RWPE1 (cell line): Measurements from ENCODE around the gene ELK3.

Experiments used
- CTCF ChIA-PET: fragments of 350-600 bp; sonication (Branson Sonifier 250); formaldehyde crosslinking; extraction: SDS; loops from one replicate; lab custom pipeline; 2021; lab: Yijun Ruan, JAX
- POLR2A ChIA-PET: fragments of 400-600 bp; formaldehyde crosslinking; extraction: SDS; loops from one replicate; lab custom pipeline; 2020; ENCODE audit warnings: antibody characterized with exemption; ENCODE audit not compliant: low non-redundant PET; lab: Yijun Ruan, JAX
- DNase-seq: peaks from one replicate; pipeline ENCODE4 v3.0.0; 2012; ENCODE audit warnings: low spot score
- H3K27ac ChIP-seq: fragments of 450-650 bp; 2 replicates; pipeline ENCODE4 v1.5.1; 2017
- CTCF ChIP-seq: fragments of 450-650 bp; conservative IDR thresholded peaks from 2 replicates; pipeline ENCODE4 v1.5.1; 2017; ENCODE audit warnings: low read depth, mild to moderate bottlenecking

The ELK3 gene

DNA sequence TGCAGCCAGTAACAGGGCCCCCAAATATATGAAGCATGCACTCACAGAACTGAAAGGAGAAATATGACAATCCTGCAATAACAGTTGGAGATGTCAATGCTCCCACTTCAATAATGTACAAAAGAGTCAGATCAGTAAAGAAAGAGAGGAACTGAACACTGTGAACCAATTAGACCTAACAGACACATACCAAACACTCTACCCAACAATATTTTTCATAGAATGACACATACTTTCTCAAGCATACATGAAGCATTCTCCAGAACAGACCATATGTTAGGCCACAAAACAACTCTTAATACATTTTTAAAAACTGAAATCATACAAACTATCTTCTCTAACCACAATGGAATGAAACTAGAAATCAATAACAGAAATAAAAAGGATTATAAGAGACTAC, 80.2 kb downstream of the ELK3 start:
- H3K27ac ChIP-seq, result no peak overlapping the region
- ChIA-PET CTCF (no interaction called here), POLR2A (no interaction called here)
- no peak for TF ChIP-seq CTCF
- no peak for DNase-seq

GRCh38 chr12:96285158-96285557, 91.0 kb downstream of the ELK3 start:
- ChIA-PET CTCF (interaction anchor here (0.6 kb wide), 1 partner anchor 56 kb away, joined by 3 read pairs; no protein-coding TSS in a partner anchor), POLR2A (no interaction called here)
- no peak overlapping the region for H3K27ac ChIP-seq
- no peak for TF ChIP-seq CTCF
- no peak for DNase-seq

DNA sequence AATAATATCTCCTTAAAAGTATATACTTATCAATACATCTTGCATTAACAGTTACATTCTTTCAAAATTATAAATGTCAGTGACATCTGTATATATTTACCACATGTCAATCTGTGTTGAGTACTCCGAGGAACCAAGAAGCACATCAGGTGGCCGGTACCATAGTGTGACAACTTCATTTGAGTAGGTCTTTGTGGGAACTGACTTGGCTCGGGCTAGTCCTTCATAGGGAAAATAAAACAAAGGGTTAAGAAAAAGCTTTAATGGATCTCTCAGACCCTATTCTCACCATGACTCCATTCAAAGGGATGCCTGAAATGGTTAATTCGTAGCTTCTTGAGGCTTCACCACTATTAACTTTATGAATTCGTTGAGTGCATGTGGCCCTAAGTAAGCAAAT, 94.9 kb downstream of the ELK3 start:
- POLR2A ChIA-PET, result no interaction called here
- TF ChIP-seq CTCF, result no peak
- no peak for DNase-seq
- CTCF ChIA-PET, result no interaction called here
- H3K27ac ChIP-seq, result no peak overlapping the region

- no peak for TF ChIP-seq CTCF
- H3K27ac ChIP-seq, result no peak overlapping the region
- ChIA-PET CTCF (interaction anchor here (0.7 kb wide), 1 partner anchor 121 kb away, joined by 3 read pairs; no protein-coding TSS in a partner anchor), POLR2A (no interaction called here)
- DNase-seq, result no peak
These were observed 98.9 kb downstream of the ELK3 start for GRCh38 chr12:96293093-96293492.

- POLR2A ChIA-PET, result no interaction called here
- CTCF ChIA-PET, result interaction anchor here (0.6 kb wide), 1 partner anchor 222 kb away, joined by 3 read pairs; no protein-coding TSS in a partner anchor
- H3K27ac ChIP-seq, result no peak overlapping the region
- DNase-seq, result no peak
- TF ChIP-seq CTCF, result no peak
These were observed 100.7 kb downstream of the ELK3 start for GRCh38 chr12:96294831-96295230.

DNA sequence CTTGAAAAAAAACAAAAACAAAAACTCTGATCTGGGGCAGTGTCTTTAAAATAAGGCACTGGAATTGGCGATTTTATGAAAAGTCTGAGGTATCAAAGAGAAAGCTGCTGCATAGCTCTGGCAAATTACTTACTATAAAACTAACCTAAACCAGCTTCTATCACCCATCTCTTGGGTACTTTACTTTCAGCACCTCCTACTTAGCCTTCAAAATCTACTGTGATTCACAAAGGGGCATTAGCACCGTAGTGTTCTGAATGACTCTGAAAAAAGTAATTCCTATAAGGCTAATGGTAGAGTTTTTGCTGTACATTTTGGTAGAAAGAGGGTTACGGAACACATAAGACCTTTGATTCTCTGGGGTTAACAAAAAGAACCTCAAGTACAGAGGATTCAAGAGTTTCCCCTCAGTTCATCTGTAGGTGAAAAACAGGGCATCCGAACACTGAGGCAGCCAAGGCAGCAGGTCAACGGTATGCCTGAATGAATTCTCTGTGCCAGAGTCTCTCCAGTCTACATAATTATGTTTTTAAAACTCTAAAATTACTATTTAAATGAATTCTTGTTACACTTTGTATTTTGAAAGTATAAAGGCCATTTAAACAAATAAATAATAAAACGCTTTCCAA, 101.5 kb downstream of the ELK3 start:
- no peak overlapping the region for H3K27ac ChIP-seq
- no peak for TF ChIP-seq CTCF
- ChIA-PET POLR2A (no interaction called here), CTCF (interaction anchor here (0.7 kb wide), 1 partner anchor 1420 kb away, joined by 3 read pairs; no protein-coding TSS in a partner anchor)
- DNase-seq, result no peak
